Measurements from ENCODE around the gene FNDC3B. TPM values are rescaled to one million over a fixed set of nuclear protein-coding genes. Genes with fewer than 3 reads are reported as not detected.

Gene FNDC3B
- total and polyA plus RNA-seq, 2 of the 8 experiments (the other 6 are each of a cell fraction or from before 2014, with no cell fraction given), result 14.1 to 44.4 TPM

- Histone ChIP-seq H3K4ac (replicated peaks; ENCODE audit: insufficient read length, low read depth, low read length) (no peak overlapping the region), H2BK12ac (ENCODE audit: low read depth, low read length) (no peak overlapping the region), H2BK5ac (ENCODE audit: low read depth, low read length) (no peak overlapping the region), H4K20me1 (replicated peaks in 1 of 2; ENCODE audit: control insufficient read depth in 1 of 2, insufficient read depth in 2 of 2, low read length in 2 of 2) (no peaks in the 10 kb centered on the region), H3K18ac (ENCODE audit: extremely low read depth, low read length) (no peak overlapping the region), H4K5ac (ENCODE audit: insufficient read length, low read depth, low read length) (no peak overlapping the region), H3K79me1 (ENCODE audit: low read depth, low read length) (no peaks in the 10 kb centered on the region), H4K91ac (replicated peaks; ENCODE audit: insufficient read length, low read length) (no peak overlapping the region), H2BK15ac (ENCODE audit: low read length) (no peak overlapping the region), H2AFZ (ENCODE audit: low read length) (no peak overlapping the region), H3K56ac (replicated peaks; ENCODE audit: insufficient read length, low read depth, low read length) (no peak overlapping the region), H3K4me2 (ENCODE audit: insufficient read depth in 1 of 2, low read depth in 2 of 2, low read length in 2 of 2) (no peak overlapping the region), H3K27ac (ENCODE audit: low read depth, low read length) (no peak overlapping the region), H3K79me2 (ENCODE audit: control insufficient read depth in 1 of 2, insufficient read depth in 2 of 2, low read length in 2 of 2) (peaks cover 3 to 30% of the 10 kb centered on the region in 2 experiments; a peak in 3 of 4 replicates), H4K8ac (ENCODE audit: extremely low read depth, insufficient read depth, low read length) (no peak overlapping the region), H3K9me3 (ENCODE audit: insufficient read depth in 2 of 2, low read depth in 1 of 2, low read length in 1 of 2) (no peaks in the 10 kb centered on the region), H3K14ac (ENCODE audit: insufficient read length) (no peak overlapping the region), H3K27me3 (replicated peaks in 1 of 4; ENCODE audit: control insufficient read depth in 3 of 4, extremely low read depth in 1 of 4, insufficient read depth in 3 of 4, low read length in 3 of 4) (no peaks in the 10 kb centered on the region), H3K23ac (ENCODE audit: insufficient read length) (no peak overlapping the region), H3K9ac (replicated peaks in 1 of 4; ENCODE audit: extremely low read depth in 1 of 4, low read depth in 3 of 4, low read length in 3 of 4) (no peak overlapping the region), H3K4me3 (ENCODE audit: extremely low read depth in 1 of 4, insufficient read depth in 2 of 4, low read depth in 3 of 4, low read length in 4 of 4) (no peak overlapping the region), H3K36me3 (ENCODE audit: control insufficient read depth in 2 of 4, insufficient read depth in 4 of 4, low read length in 3 of 4) (no peaks in the 10 kb centered on the region; a peak in 2 of 8 replicates), H2BK120ac (replicated peaks; ENCODE audit: low read depth, low read length) (no peak overlapping the region), H3K4me1 (replicated peaks in 1 of 4; ENCODE audit: control insufficient read depth in 3 of 4, insufficient read depth in 4 of 4, low read length in 3 of 4) (peaks cover 0 to 6% (median 4%) of the 10 kb centered on the region in 4 experiments; a peak in 5 of 7 replicates), H2AK5ac (ENCODE audit: low read depth, low read length) (no peak overlapping the region), H3K23me2 (ENCODE audit: low read depth, low read length) (no peaks in the 10 kb centered on the region; the same call in 1 of the 2 replicates), H2BK20ac (ENCODE audit: low read length) (no peak overlapping the region)
- DNase-seq (ENCODE audit: low read depth in 1 of 2, low spot score in 2 of 2) (no peak), FAIRE-seq (no peak)
- TF ChIP-seq TAF7 (optimal IDR thresholded peaks at IDR 0.05; ENCODE audit: borderline replicate concordance, low read depth, low read length) (no peak), SAP30 (IDR thresholded peaks at IDR 0.05; ENCODE audit: insufficient read depth, insufficient replicate concordance, low read length) (no peak), POLR2A (IDR thresholded peaks at IDR 0.05; ENCODE audit: control extremely low read depth in 1 of 2, low read depth in 2 of 2, low read length in 2 of 2) (no peak)
- ChIA-PET CTCF (ENCODE audit: partially characterized antibody) (no interaction called here), POLR2A (ENCODE audit: partially characterized antibody) (no interaction called here)
- WGBS, 2 experiments (ENCODE audit: extremely low coverage in 1 of 2, insufficient coverage in 1 of 2, insufficient read length in 1 of 2, insufficient replicate concordance in 2 of 2, low coverage in 1 of 2, low lambda C conversion rate in 2 of 2, missing lambda C conversion rate in 1 of 2), result 73% methylated on average over 2 of the region's 2 CpGs; no CpG with 5 or more reads in 1 of the 2 experiments
Observed at GRCh38 chr3:172228036-172228415, 188.6 kb downstream of the FNDC3B start.
